GM21390 (cell line): ENCODE results near the gene ARHGAP20.

Experiments
- ATAC-seq: cut with Tn5 transposase; IDR thresholded peaks from one replicate; pipeline ENCODE4 v1.9.1; 2021; ENCODE audit not compliant: unreplicated experiment

The ARHGAP20 gene

GRCh38 chr11:110613197-110613918 lies 98.9 kb downstream of the ARHGAP20 start:
- no peak for ATAC-seq

DNA sequence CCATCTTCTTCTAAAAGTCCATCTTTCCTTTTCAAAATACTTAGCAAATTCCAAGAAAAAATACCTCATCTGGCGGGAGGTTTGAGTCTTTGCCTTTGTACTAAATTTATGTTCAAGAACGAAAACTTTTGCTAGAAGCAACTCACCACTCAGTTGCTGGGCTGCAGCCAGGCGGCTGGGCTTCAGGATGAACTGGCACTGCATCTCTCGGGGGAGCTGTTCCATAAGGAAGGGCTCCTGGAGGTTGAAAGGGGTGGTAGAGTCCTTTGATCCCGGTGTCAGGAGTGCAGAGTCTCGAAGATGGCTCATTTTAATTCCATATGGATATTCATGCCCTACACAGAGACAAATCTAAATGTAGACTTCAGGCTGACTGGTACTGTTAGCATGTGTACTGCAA lies 105.8 kb downstream of the ARHGAP20 start:
- no peak for ATAC-seq

DNA sequence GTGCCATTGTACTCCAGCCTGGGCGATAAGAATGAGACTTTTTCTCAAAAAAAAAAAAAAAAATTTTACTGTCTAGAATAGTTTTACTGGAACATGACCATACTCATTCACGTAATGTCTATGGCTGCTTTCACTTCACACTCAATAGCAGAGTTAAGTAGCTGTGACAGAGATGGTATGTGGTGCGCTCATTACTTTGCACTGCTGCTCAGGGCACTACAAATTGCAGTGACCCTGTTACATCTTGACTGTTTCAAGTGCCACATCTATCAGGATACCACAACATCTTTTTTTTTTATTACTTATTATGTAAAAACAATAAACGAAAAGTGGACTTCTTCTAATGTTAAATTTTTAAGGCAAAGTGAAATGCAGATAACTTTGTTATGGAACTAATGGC lies 110.3 kb downstream of the ARHGAP20 start:
- ATAC-seq: no peak

GRCh38 chr11:110600322-110600721 lies 111.9 kb downstream of the ARHGAP20 start:
- no peak for ATAC-seq

DNA sequence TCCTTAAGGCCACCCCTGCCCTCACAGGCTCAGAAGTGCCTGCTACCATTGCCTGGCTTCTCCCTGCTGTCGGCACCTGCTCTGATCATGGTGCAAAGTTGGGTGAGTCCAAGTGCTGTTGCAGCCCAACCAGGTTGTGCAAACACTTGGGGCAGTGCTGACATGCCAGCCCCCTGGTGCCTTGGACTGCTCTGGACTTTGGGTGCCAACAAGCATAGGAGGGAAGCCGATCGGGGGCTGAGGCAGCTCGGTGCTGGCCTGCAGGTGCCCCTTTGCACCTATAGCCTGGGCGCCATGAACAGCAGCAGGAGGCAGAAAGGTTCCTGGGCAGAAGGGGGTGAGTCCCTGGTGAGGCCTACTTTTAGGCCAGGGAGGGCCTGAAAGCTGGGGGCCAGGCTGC lies 113.0 kb downstream of the ARHGAP20 start:
- no peak for ATAC-seq

DNA sequence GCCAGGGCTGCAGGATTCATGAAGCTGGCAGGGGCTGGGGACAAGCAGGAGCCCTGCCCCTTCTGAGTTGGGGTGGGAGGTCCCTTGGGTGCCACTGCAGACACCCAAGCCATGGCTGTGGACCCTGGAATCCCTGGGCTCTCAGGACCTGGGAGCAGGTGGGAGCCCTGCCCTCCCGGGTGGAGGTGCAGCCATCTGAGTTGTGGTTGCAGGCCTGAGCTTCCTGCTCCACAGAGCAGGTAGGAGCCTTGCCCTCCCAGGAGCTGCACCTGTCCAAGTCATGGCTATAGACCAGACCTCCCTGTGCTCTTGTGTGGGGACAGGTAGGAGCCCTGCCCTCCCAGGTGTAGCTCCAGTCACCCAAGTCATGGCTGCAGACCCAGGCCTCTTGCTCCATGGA lies 113.5 kb downstream of the ARHGAP20 start:
- no peak for ATAC-seq

- ATAC-seq: no peak
These were observed 124.3 kb downstream of the ARHGAP20 start for GRCh38 chr11:110587972-110588371.

GRCh38 chr11:110587129-110587528 lies 125.1 kb downstream of the ARHGAP20 start:
- ATAC-seq: no peak

GRCh38 chr11:110584150-110584549 lies 128.1 kb downstream of the ARHGAP20 start:
- no peak for ATAC-seq

GRCh38 chr11:110582728-110583432 lies 129.4 kb downstream of the ARHGAP20 start:
- no peak for ATAC-seq

GRCh38 chr11:110580571-110580970 lies 131.7 kb downstream of the ARHGAP20 start:
- ATAC-seq: no peak

- ATAC-seq: no peak
These were observed 138.8 kb downstream of the ARHGAP20 start for GRCh38 chr11:110573411-110573810.

DNA sequence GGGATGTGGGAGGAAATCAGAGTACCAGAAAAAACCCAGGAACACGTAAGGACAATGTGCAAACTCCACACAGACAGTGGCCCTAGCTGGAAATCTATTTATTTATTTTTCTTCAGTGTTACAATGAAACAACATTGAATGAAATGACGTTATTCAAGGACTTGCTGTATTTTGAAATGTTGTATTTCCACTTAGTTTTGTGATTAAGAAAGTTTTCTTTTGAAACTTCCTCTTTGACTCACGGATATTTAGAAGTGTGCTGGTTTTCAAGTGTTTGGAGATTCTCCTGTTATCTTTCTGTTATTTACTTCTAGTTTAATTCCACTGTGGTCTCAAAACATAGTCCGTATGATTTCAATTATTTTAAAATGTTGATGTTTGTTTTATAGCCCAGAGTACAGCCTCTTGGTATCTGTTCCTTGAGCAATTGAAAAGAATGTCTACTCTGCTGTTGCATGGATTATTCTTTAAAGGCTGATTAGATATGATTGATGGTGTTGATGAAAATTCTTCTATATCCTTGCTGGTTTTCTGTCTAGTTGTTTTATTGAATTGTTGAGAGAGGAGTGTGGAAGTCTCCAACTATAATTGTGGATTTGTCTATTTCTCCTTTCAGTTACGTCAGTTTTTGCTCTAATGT lies 141.0 kb downstream of the ARHGAP20 start:
- no peak for ATAC-seq

- no peak for ATAC-seq
These were observed 145.7 kb downstream of the ARHGAP20 start for GRCh38 chr11:110566577-110566976.

DNA sequence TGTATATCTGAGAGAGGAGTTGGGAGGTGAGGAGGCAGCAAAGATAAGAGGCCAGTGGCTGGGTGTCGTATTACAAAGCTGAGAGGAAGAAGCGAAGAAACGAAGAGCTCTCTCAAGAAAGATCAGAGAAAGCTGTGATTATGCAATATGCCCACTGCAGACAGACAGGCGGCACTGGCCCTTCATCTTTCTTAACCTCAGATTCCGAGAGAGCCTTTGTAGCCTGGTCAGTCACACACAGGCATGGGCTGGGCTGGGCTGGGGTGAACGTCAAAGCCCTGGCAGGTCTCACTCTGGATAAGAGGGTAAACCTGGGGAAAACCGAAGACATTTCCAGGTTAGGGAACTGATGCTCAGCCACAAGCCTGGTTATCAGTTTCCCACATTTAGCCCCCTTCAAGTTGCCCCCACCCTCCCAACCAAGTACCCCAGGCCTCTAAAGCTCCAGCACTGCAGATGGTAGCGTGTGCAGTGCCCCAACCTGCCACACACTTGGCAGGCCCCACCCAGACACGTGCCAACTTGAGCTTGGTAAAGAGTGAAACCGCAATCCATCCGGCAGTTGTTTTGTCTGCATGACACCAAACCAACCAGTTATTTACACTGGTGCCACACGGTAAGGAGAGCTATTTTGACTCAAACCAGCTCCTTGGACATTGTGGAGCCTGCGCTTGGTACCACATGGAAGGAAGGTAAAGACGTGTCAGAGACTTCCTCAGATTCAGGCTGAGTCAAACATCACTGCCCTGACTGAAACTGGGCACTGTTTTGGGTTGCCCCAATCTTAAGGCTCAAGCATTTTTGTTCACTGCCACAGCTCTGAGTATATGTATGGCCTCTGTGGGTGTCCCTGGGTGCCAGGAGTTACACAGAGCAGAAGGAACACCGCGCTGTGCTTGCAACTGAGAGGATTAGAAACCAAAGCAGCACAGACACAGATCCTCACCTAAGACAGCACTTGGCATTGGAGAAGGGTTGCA lies 146.6 kb downstream of the ARHGAP20 start:
- no peak for ATAC-seq

DNA sequence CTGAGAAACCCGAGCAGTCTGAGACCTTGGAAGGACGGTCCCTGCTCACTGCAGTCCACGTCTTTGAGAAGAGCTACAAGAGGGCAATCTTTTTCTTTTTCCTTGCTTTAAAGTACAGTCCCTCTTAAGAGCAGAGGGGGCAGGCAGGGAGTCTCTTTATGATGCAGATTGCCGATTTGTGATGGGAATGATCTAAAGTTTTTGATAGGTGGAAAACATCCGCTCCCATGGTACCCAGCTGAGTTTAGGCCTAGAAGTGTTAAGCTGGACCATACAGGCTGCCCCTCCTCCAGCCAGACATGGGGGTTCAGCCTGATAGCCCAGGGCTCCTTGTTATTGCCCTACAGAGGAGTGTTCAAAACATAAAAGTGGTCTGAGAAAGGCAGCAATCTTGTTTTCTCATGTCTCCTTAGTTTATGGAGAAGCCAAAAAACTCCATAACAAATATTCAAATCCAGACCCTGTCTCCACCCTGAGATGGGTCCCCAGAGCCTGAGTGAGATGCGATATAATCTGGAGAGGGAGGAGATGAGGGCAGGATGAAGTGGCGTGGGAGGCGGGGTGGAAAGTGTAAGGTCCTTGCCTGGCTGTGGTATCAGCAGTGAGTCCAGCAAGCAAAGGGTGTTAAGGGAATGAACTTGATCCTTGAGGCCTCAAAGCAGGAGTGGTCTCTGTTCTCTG lies 147.4 kb downstream of the ARHGAP20 start:
- no peak for ATAC-seq

GRCh38 chr11:110544779-110545178 lies 167.5 kb downstream of the ARHGAP20 start:
- ATAC-seq: no peak

DNA sequence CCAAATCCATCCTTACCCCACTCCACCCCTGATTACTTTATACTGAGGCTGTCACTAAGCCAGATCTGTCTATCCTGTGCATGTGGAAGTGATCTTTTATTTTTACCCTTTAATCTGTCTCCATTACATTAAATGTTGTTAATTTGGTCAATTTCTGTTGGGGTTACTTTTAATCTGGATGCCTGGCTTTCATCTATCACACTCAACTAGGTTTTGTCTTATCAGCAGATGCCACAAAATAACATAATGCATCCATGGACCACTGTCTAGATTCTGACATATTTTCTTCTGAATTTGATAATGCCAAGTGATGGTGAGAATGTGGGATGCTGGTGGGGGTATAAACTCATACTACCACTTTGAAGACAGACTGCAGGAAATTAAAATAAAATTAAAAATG lies 174.1 kb downstream of the ARHGAP20 start:
- no peak for ATAC-seq

DNA sequence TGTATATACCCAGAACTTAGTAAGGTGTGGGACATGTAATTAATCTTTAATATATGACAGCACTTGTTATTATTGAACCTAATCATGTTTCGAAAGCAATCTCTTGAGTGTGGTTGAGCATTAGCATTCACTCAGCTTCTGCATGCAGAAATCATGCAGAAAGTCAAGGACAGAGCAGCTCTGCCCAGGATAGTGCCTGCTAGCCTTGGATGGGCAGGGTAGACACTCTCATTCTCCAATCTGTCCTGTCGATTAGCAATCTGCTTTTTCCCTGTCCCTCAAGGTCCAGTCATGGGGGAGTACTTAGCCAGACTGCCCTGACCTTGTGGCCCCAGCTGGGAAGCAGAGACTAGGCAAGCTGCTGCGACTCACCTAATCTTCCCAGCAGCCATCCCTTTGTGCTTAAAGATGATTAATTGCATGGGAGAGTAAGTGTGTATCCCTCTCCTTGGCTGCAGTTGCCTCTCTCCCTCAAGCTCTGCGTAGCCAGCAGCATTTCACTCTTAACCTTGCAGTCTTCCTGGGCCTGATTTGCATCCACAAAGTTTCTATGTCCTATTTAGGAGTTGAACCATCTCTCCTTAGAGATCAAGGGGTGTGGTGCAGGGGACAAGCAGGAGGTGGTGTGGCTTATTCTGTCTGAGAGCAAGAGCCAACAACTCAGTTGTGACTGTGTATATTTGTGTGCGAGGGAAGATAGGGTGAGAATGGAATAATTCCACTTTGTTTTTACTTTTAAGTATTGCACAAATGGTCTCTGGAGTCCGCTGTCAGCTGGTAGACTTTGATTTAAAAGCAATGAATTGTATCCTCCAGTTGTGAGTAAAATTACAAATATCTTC lies 181.1 kb downstream of the ARHGAP20 start:
- ATAC-seq: no peak

- ATAC-seq: no peak
These were observed 183.2 kb downstream of the ARHGAP20 start for GRCh38 chr11:110529043-110529442.
